Ishikawa (cell line): ENCODE data around the gene RBM6.

ENCODE experiments used
- CEBPB ChIP-seq: IDR thresholded peaks from 2 replicates; pipeline ENCODE4 v1.6.1; 2012
- CREB1 ChIP-seq: IDR thresholded peaks from 2 replicates; pipeline ENCODE4 v1.6.1; 2012; ENCODE audit warnings: low read depth
- EP300 ChIP-seq: IDR thresholded peaks from 2 replicates; pipeline ENCODE4 v1.6.1; 2012; ENCODE audit warnings: borderline replicate concordance
- FOXM1 ChIP-seq: IDR thresholded peaks from 2 replicates; pipeline ENCODE4 v1.6.1; 2012; ENCODE audit warnings: low read depth, borderline replicate concordance
- RAD21 ChIP-seq: IDR thresholded peaks from 2 replicates; pipeline ENCODE4 v1.6.1; 2012; ENCODE audit warnings: low read depth
- REST ChIP-seq: IDR thresholded peaks from 2 replicates; pipeline ENCODE4 v1.6.1; 2012; ENCODE audit warnings: low read depth, mild to moderate bottlenecking
- TAF1 ChIP-seq: IDR thresholded peaks from 2 replicates; pipeline ENCODE4 v1.6.1; 2012; ENCODE audit warnings: low read depth, mild to moderate bottlenecking
- YY1 ChIP-seq: IDR thresholded peaks from 2 replicates; pipeline ENCODE4 v1.6.1; 2012; ENCODE audit warnings: low read depth

GRCh38 chr3:50125541-50126286 lies 185.8 kb downstream of the RBM6 start:
- TF ChIP-seq REST (no peak), CREB1 (no peak), YY1 (no peak), TAF1 (no peak), RAD21 (no peak), EP300 (no peak), CEBPB (no peak), FOXM1 (no peak)
